T-helper 17 cell (primary cell): ENCODE measurements around the gene LETM1. TPM values are rescaled to one million over a fixed set of nuclear protein-coding genes. Genes with fewer than 3 reads are reported as not detected.

ENCODE experiments used
- ATAC-seq: fragments of 150-1000 bp; cut with Tn5 transposase; 2 replicates; pipeline ENCODE4 v1.10.0; 2021; ENCODE audit warnings: mild to moderate bottlenecking, moderate library complexity
- DNase-seq, 3 donors: peaks; one replicate each; pipeline versions ENCODE4 v3.0.0 to v3.0.0-alpha.2; 2020 to 2021
- H3K9me3 ChIP-seq: one replicate; pipeline ENCODE4 v1.7.0; 2013; ENCODE audit warnings: low read length, mild to moderate bottlenecking; ENCODE audit not compliant: control insufficient read depth, poor library complexity, severe bottlenecking
- H3K27ac Mint-ChIP-seq: one replicate; pipeline ENCODE4 v1.8.0; 2022; ENCODE audit warnings: mild to moderate bottlenecking, moderate library complexity, mixed read lengths
- H3K27me3 Mint-ChIP-seq: one replicate; pipeline ENCODE4 v1.8.0; 2022; ENCODE audit warnings: mixed read lengths
- H3K36me3 Mint-ChIP-seq: one replicate; pipeline ENCODE4 v1.8.0; 2022; ENCODE audit warnings: low read depth, mixed read lengths
- H3K4me1 Mint-ChIP-seq: one replicate; pipeline ENCODE4 v1.8.0; 2022; ENCODE audit warnings: mild to moderate bottlenecking, mixed read lengths
- H3K4me3 Mint-ChIP-seq: one replicate; pipeline ENCODE4 v1.8.0; 2022; ENCODE audit warnings: mild to moderate bottlenecking, moderate library complexity, mixed read lengths
- total RNA-seq, 4 donors: library from RNA in 2 of 4; stranded (reverse) in 2 of 4; gene quantifications; one replicate each; pipeline ENCODE4 v1.2.3 and lab custom pipeline; 2022 to 2026

Gene LETM1
- total RNA-seq, 2 donors from 2014 or later = 34.4 to 41.4 TPM

- H3K36me3 Mint-ChIP-seq = no peaks in the 10 kb centered on the region
- H3K9me3 ChIP-seq = no peaks in the 10 kb centered on the region
- no peak for DNase-seq
- no peaks in the 10 kb centered on the region for H3K4me1 Mint-ChIP-seq
- ATAC-seq = no peak
- H3K27ac Mint-ChIP-seq = no peak overlapping the region
- no peaks in the 10 kb centered on the region for H3K27me3 Mint-ChIP-seq
- no peak overlapping the region for H3K4me3 Mint-ChIP-seq
These were observed 71.0 kb downstream of the LETM1 start for GRCh38 chr4:1784789-1785591.

GRCh38 chr4:1784395-1784788 lies 71.6 kb downstream of the LETM1 start:
- Mint-ChIP-seq H3K27me3 (no peaks in the 10 kb centered on the region), H3K36me3 (no peaks in the 10 kb centered on the region), H3K4me1 (no peaks in the 10 kb centered on the region), H3K4me3 (no peak overlapping the region), H3K27ac (no peak overlapping the region)
- no peak for DNase-seq
- no peaks in the 10 kb centered on the region for H3K9me3 ChIP-seq
- no peak for ATAC-seq

- Mint-ChIP-seq H3K36me3 (no peaks in the 10 kb centered on the region), H3K4me3 (no peak overlapping the region), H3K27ac (no peak overlapping the region), H3K27me3 (no peaks in the 10 kb centered on the region), H3K4me1 (no peaks in the 10 kb centered on the region)
- ATAC-seq (no peak), DNase-seq (no peak)
- H3K9me3 ChIP-seq = no peaks in the 10 kb centered on the region
These were observed 72.0 kb downstream of the LETM1 start for GRCh38 chr4:1783970-1784369.

- no peak overlapping the region for H3K27ac Mint-ChIP-seq
- no peak for ATAC-seq
These were observed 72.9 kb downstream of the LETM1 start for GRCh38 chr4:1783015-1783414.

GRCh38 chr4:1780435-1780834 lies 75.5 kb downstream of the LETM1 start:
- no peaks in the 10 kb centered on the region for H3K9me3 ChIP-seq
- Mint-ChIP-seq H3K4me3 (no peak overlapping the region), H3K4me1 (no peaks in the 10 kb centered on the region), H3K36me3 (no peaks in the 10 kb centered on the region), H3K27ac (no peak overlapping the region), H3K27me3 (no peaks in the 10 kb centered on the region)
- ATAC-seq (no peak), DNase-seq (no peak)

More at GRCh38 chr4:1783015-1783414, 72.9 kb downstream of the LETM1 start:
- no peak for DNase-seq
- Mint-ChIP-seq H3K36me3 (no peaks in the 10 kb centered on the region), H3K4me3 (no peak overlapping the region), H3K27me3 (no peaks in the 10 kb centered on the region), H3K4me1 (no peaks in the 10 kb centered on the region)
- H3K9me3 ChIP-seq = no peaks in the 10 kb centered on the region

- ATAC-seq (no peak), DNase-seq (no peak)
- Mint-ChIP-seq H3K4me3 (no peak overlapping the region), H3K4me1 (no peaks in the 10 kb centered on the region), H3K36me3 (no peaks in the 10 kb centered on the region), H3K27me3 (no peaks in the 10 kb centered on the region), H3K27ac (no peak overlapping the region)
- no peaks in the 10 kb centered on the region for H3K9me3 ChIP-seq
These were observed 76.2 kb downstream of the LETM1 start for GRCh38 chr4:1779588-1780382.

GRCh38 chr4:1778642-1779392 lies 77.1 kb downstream of the LETM1 start:
- Mint-ChIP-seq H3K4me1 (no peaks in the 10 kb centered on the region), H3K27ac (no peak overlapping the region), H3K27me3 (peaks cover 8% of the 10 kb centered on the region), H3K4me3 (no peak overlapping the region), H3K36me3 (no peaks in the 10 kb centered on the region)
- no peak for ATAC-seq
- no peak for DNase-seq
- no peaks in the 10 kb centered on the region for H3K9me3 ChIP-seq

GRCh38 chr4:1777822-1778641 lies 77.9 kb downstream of the LETM1 start:
- H3K4me1 Mint-ChIP-seq = no peaks in the 10 kb centered on the region
- no peaks in the 10 kb centered on the region for H3K36me3 Mint-ChIP-seq
- H3K9me3 ChIP-seq = no peaks in the 10 kb centered on the region
- DNase-seq = no peak
- peaks cover 8% of the 10 kb centered on the region for H3K27me3 Mint-ChIP-seq
- H3K4me3 Mint-ChIP-seq = no peak overlapping the region
- no peak overlapping the region for H3K27ac Mint-ChIP-seq
- ATAC-seq = no peak

- H3K27ac Mint-ChIP-seq = no peak overlapping the region
- no peaks in the 10 kb centered on the region for H3K9me3 ChIP-seq
- peaks cover 8% of the 10 kb centered on the region for H3K27me3 Mint-ChIP-seq
- ATAC-seq (no peak), DNase-seq (no peak)
- peaks cover 2% of the 10 kb centered on the region for H3K4me1 Mint-ChIP-seq
- no peak overlapping the region for H3K4me3 Mint-ChIP-seq
- H3K36me3 Mint-ChIP-seq = no peaks in the 10 kb centered on the region
These were observed 79.3 kb downstream of the LETM1 start for GRCh38 chr4:1776521-1777161.

- Mint-ChIP-seq H3K4me1 (peaks cover 4% of the 10 kb centered on the region), H3K27ac (no peak overlapping the region), H3K27me3 (peaks cover 8% of the 10 kb centered on the region), H3K36me3 (no peaks in the 10 kb centered on the region), H3K4me3 (no peak overlapping the region)
- no peaks in the 10 kb centered on the region for H3K9me3 ChIP-seq
- ATAC-seq (no peak), DNase-seq (no peak)
These were observed 80.0 kb downstream of the LETM1 start for GRCh38 chr4:1775731-1776500.

- Mint-ChIP-seq H3K4me1 (peaks cover 4% of the 10 kb centered on the region), H3K36me3 (no peaks in the 10 kb centered on the region), H3K27me3 (peaks cover 8% of the 10 kb centered on the region), H3K4me3 (no peak overlapping the region), H3K27ac (no peak overlapping the region)
- no peak for ATAC-seq
- no peaks in the 10 kb centered on the region for H3K9me3 ChIP-seq
- DNase-seq = no peak
These were observed 82.2 kb downstream of the LETM1 start for GRCh38 chr4:1773754-1774153.
